Sigmoid colon (tissue), 7 donors: ENCODE data around the gene PGLYRP4. TPM values are rescaled to one million over a fixed set of nuclear protein-coding genes. Genes with fewer than 3 reads are reported as not detected.

Experiments used
- DNase-seq: peaks from one replicate; pipeline ENCODE4 v3.0.0-alpha.2; 2019
- H3K27ac ChIP-seq, 4 donors: fragments of 200-600 bp; sonication (generic); one replicate each; pipeline ENCODE4 v1.5.1; 2016 to 2019; ENCODE audit warnings: mild to moderate bottlenecking in 1 of 4
- H3K27me3 ChIP-seq, 3 donors: fragments of 200-600 bp; sonication (generic); one replicate each; pipeline ENCODE4 v1.5.1; 2019; ENCODE audit warnings: mild to moderate bottlenecking in 1 of 3
- H3K36me3 ChIP-seq, 4 donors: fragments of 200-600 bp; sonication (generic); one replicate each; pipeline ENCODE4 v1.5.1; 2016 to 2019
- H3K4me1 ChIP-seq, 4 donors: fragments of 200-600 bp; sonication (generic); one replicate each; pipeline ENCODE4 v1.5.1; 2017 to 2019
- H3K4me3 ChIP-seq, 4 donors: fragments of 200-600 bp; sonication (generic); one replicate each; pipeline ENCODE4 v1.5.1; 2017 to 2019; ENCODE audit warnings: mild to moderate bottlenecking in 2 of 4, moderate library complexity in 1 of 4
- H3K9me3 ChIP-seq, 4 donors: fragments of 200-600 bp in 3 of 4; sonication (generic) in 3 of 4; one replicate each; pipeline versions ENCODE4 v1.5.1 to v1.6.1; 2013 to 2019
- CTCF ChIP-seq, 4 experiments: fragments of 450-650 bp in 3 of 4; fragments of 200-600 bp in 1 of 4; IDR thresholded peaks; one replicate each; pipeline ENCODE4 v1.5.1; 2016 to 2019; ENCODE audit warnings: antibody characterized with exemption in 4 of 4, mild to moderate bottlenecking in 3 of 4, moderate library complexity in 2 of 4
- EP300 ChIP-seq, 4 donors: sonication (generic); formaldehyde crosslinking; IDR thresholded peaks; one replicate each; pipeline ENCODE4 v1.6.1; 2017; ENCODE audit warnings: antibody characterized with exemption in 4 of 4
- POLR2A ChIP-seq, 2 donors: fragments of 450-650 bp; IDR thresholded peaks; one replicate each; pipeline ENCODE4 v1.6.1; 2016; ENCODE audit warnings: antibody characterized with exemption in 2 of 2, mild to moderate bottlenecking in 2 of 2, moderate library complexity in 2 of 2
- POLR2AphosphoS5 ChIP-seq, 4 donors: sonication (generic); formaldehyde crosslinking; IDR thresholded peaks; one replicate each; pipeline ENCODE4 v1.6.1; 2017; ENCODE audit warnings: antibody characterized with exemption in 4 of 4
- WGBS, 2 donors: extraction: QIAGEN DNeasy Blood & Tissue Kit; methylation state at CpG; one replicate each; pipeline ENCODE4 v1.1.7; 2013; 5-methylcytosine and 5-hydroxymethylcytosine counted together
- intact Hi-C: fragments of 100-400 bp; cut with DNase I; formaldehyde crosslinking; loops from one replicate; pipeline ENCODE4 v1.15.1; 2023
- polyA plus RNA-seq, 3 donors: library from polyadenylated mRNA; stranded (reverse); fragments of 200-250 nt; gene quantifications; one replicate each; pipeline ENCODE4 v1.2.3, GENCODE V29; 2013
- total RNA-seq, 4 donors: library from RNA; depleted of rRNA; stranded (reverse); fragments of >200 nt; gene quantifications; one replicate each; pipeline ENCODE4 v1.1.0, GENCODE V29; 2016
- donor health status: healthy with polysubstance abuse.
- donor health status: Bipolar disorder and iron deficiency.
- donor health status: healthy.

The PGLYRP4 gene
- total and polyA plus RNA-seq, 7 donors, result 1.1 TPM; not detected in 6

DNA sequence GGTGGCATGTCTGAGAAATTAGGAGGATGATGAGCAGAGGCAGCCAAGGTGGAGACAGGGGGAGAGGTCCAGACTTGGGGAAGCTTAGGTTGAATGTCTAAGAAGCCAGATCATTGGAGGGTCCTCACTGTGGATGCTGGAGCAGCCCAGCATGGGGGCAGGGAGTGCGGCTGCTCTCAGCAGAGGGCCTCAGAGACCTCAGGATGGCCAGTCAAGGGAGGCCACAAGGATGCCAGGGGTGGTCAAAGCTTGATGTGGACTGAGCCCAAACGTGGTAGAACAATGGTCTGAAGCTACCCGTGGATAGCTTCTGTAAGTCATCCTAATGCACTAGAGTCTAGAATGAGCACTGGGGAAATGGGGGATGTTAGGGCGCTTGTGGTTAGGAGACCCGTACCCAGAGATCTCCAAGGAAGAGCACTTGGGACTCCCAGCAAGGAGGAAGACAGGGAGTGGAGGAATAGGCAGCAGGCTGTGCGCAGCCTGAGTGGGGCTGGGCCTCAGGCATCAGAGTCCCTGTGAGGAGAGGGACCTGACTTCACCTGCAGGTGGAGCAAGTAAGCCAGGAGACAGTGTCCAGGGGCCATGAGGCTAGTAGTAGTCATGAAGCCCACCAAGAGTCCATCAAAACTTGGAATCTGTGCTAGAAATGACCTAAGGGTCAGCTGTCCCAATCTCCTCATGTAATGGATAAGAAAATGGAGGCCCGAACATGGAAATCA is 4.7 kb upstream of the PGLYRP4 start:
- intact Hi-C loops, result no loop called here
- H3K36me3 ChIP-seq, result no peaks in the 10 kb centered on the region
- WGBS, 2 donors, result 74 to 82% methylated on average over 7 of the region's 7 CpGs
- H3K4me3 ChIP-seq, result no peak overlapping the region
- no peak for TF ChIP-seq EP300 (IDR thresholded peaks at IDR 0.05)
- no peak for TF ChIP-seq POLR2AphosphoS5 (IDR thresholded peaks at IDR 0.05)
- no peak for TF ChIP-seq POLR2A (IDR thresholded peaks at IDR 0.05)
- TF ChIP-seq CTCF (IDR thresholded peaks at IDR 0.05), result no peak
- peaks cover 0 to 24% (median 0%) of the 10 kb centered on the region in 3 donors for H3K27me3 ChIP-seq
- H3K27ac ChIP-seq, result no peak overlapping the region
- DNase-seq, result no peak
- H3K9me3 ChIP-seq, result no peaks in the 10 kb centered on the region
- no peaks in the 10 kb centered on the region for H3K4me1 ChIP-seq

DNA sequence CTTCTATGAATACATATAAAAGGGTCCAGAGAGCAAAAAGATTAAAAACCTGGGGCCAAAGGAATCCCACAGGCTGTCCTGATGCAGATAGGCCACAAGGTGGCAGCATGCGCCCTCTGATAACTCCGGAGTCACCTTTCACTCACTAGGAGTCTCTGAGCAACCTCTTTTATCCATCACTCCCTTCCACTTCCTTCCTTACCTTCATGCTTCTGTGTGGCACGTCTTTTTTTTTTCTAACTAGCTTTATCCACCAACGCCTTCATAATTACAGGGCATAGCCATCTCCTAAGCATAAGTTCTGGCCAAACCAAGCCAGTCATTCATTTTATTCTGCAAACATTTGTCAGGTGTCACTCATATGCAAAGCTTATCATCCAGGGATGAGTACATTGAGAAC is 3.9 kb upstream of the PGLYRP4 start:
- no peak overlapping the region for H3K4me3 ChIP-seq
- no peaks in the 10 kb centered on the region for H3K36me3 ChIP-seq
- H3K27ac ChIP-seq, result no peak overlapping the region
- H3K27me3 ChIP-seq, result peaks cover 0 to 32% (median 0%) of the 10 kb centered on the region in 3 donors
- no peaks in the 10 kb centered on the region for H3K9me3 ChIP-seq
- WGBS, 2 donors, result 0% methylated on average over 4 of the region's 4 CpGs
- intact Hi-C loops, result loop anchor here (1.0 kb wide), 1 partner anchor 143 kb away; no protein-coding TSS in a partner anchor
- TF ChIP-seq CTCF (IDR thresholded peaks at IDR 0.05), result peak; percentile 67 to 87 (median 82)
- no peak for TF ChIP-seq POLR2A (IDR thresholded peaks at IDR 0.05)
- TF ChIP-seq EP300 (IDR thresholded peaks at IDR 0.05), result no peak
- TF ChIP-seq POLR2AphosphoS5 (IDR thresholded peaks at IDR 0.05), result peak in 1 of 4 donors; percentile 7
- H3K4me1 ChIP-seq, result no peaks in the 10 kb centered on the region
- peak; percentile 84 for DNase-seq

DNA sequence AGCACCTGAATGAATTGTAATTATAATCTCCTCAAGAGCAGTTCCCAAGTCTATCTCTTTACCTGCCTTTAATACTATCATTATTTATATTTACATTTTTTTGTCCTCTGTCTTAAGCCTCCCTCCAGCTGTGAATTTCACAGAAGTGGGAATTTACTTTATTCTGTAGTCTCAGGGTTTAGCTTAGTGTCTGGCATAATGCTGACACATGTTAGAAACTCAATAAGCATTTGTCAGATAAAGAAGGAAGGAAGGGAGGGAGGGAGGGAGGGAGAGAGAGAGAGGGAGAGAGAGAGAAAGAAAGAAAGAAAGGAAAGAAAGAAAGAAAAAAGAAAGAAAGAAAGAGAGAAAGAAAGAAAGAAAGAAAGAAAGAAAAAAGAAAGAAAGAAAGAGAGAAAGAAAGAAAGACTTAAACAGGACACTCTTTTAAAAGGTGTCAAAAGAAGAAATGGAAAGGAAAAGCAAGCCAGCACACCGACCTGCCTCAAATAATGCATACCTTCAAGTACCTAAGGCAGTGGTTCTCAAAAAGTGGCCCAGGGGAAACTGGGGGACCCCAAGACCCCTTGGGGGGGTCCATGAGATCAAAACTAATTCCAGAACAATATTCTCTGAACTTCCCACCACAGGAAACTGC is 1.8 kb upstream of the PGLYRP4 start:
- Histone ChIP-seq H3K27ac (no peak overlapping the region), H3K9me3 (no peaks in the 10 kb centered on the region), H3K27me3 (peaks cover 0 to 32% (median 0%) of the 10 kb centered on the region in 3 donors), H3K4me3 (no peak overlapping the region), H3K4me1 (no peaks in the 10 kb centered on the region), H3K36me3 (no peaks in the 10 kb centered on the region)
- DNase-seq, result no peak
- intact Hi-C loops, result no loop called here
- 23 to 60% methylated on average over 1 of the region's 1 CpG for WGBS, 2 donors
- TF ChIP-seq CTCF (IDR thresholded peaks at IDR 0.05), result no peak
- no peak for TF ChIP-seq POLR2AphosphoS5 (IDR thresholded peaks at IDR 0.05)
- TF ChIP-seq EP300 (IDR thresholded peaks at IDR 0.05), result no peak
- TF ChIP-seq POLR2A (IDR thresholded peaks at IDR 0.05), result no peak

DNA sequence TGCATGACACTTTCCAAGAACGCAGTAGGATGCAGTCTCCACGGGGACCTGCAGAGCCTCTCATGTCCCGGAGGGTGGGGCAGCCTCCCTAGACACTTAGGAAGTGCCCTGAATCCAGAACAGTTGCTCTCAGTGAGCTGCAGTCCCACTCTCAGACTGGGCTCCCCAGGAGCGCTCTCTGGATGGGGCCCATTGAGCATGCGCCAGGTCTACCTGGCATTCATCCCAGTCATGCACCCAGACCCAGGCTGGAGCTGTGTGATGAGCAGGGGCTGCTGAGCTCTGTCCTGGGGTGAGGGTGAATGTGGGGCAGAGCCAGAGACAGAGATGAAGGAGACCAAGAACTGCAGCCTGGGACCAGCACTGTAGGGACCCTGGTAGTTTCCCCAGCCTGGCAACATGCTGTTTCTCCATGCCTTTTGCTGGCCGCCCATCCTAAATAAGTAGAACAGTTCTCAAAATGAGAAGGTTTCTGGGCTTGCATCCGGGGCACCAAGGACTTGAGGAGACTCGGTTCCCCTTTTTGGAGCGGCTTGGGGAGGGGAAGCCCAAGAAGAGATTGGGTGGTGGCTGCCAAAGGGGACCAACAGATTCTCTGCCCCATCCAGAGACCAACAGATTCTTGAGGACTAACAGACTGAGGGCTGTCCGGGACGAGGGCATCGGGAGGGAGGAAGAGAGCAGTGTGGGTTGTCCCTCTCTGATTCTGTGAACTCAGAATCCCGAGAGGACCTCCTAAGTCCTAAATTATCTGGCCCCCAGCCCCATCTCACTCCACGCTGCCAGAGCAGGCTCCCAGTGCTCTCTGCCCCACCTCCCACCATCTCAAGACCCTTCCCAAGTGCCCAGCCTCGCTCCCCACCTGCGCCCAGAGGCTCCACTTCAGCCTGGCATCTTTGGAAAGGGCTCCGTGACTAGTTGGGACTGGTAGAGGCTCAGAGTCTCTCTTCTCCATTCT is 1.0 kb upstream of the PGLYRP4 start:
- Histone ChIP-seq H3K36me3 (no peaks in the 10 kb centered on the region), H3K4me1 (no peaks in the 10 kb centered on the region), H3K9me3 (no peaks in the 10 kb centered on the region), H3K27ac (no peak overlapping the region), H3K4me3 (no peak overlapping the region), H3K27me3 (peaks cover 0 to 32% (median 0%) of the 10 kb centered on the region in 3 donors)
- TF ChIP-seq POLR2A (IDR thresholded peaks at IDR 0.05) (no peak), CTCF (IDR thresholded peaks at IDR 0.05) (no peak), POLR2AphosphoS5 (IDR thresholded peaks at IDR 0.05) (no peak), EP300 (IDR thresholded peaks at IDR 0.05) (no peak)
- no peak for DNase-seq
- intact Hi-C loops, result no loop called here
- WGBS, 2 donors, result 69 to 80% methylated on average over 17 of the region's 17 CpGs
